ENCODE results near the gene ARFGAP3.

ARFGAP3 gene

GRCh38 chr22:42868751-42869251 is 11.7 kb upstream of the ARFGAP3 start:
- CTCF ChIA-PET, result interaction anchor here (0.9 to 3.7 kb wide), 13 partner anchors 8 to 192 kb away, joined by 3 to 28 read pairs (median 5); no protein-coding TSS in a partner anchor
- Histone ChIP-seq H3K27ac (ENCODE audit: insufficient read depth in 1 of 2, low read depth in 1 of 2, low read length in 2 of 2, poor library complexity in 1 of 2, severe bottlenecking in 2 of 2) (no peak overlapping the region), H3K36me3 (ENCODE audit: control insufficient read depth in 4 of 4, insufficient read depth in 4 of 4, low read length in 3 of 4) (peaks cover 5 to 45% (median 28%) of the 10 kb centered on the region in 4 experiments), H3K4me3 (ENCODE audit: control insufficient read depth in 1 of 7, extremely low read depth in 1 of 7, insufficient read depth in 4 of 7, low read depth in 2 of 7, low read length in 6 of 7) (no peak overlapping the region), H3K4me1 (ENCODE audit: control extremely low read depth in 1 of 4, control insufficient read depth in 4 of 4, insufficient read depth in 4 of 4, low read length in 3 of 4) (peaks cover 0 to 12% (median 8%) of the 10 kb centered on the region in 4 experiments), H3K27me3 (replicated peaks in 2 of 5; ENCODE audit: control insufficient read depth in 4 of 5, insufficient read depth in 5 of 5, low read length in 4 of 5) (no peaks in the 10 kb centered on the region), H3K9me3 (ENCODE audit: control extremely low read depth in 1 of 5, control insufficient read depth in 4 of 5, insufficient read depth in 2 of 5, low read depth in 1 of 5, low read length in 4 of 5) (no peaks in the 10 kb centered on the region)
- POLR2A ChIA-PET, result no interaction called here
- DNase-seq, result no peak
- 96% methylated on average over 15 of the region's 16 CpGs for WGBS (ENCODE audit: insufficient coverage)

GRCh38 chr22:42866100-42866499 is 9.0 kb upstream of the ARFGAP3 start:
- peaks cover 0 to 10% (median 5%) of the 10 kb centered on the region in 4 experiments for H3K4me1 ChIP-seq (ENCODE audit: control extremely low read depth in 1 of 4, control insufficient read depth in 4 of 4, insufficient read depth in 4 of 4, low read length in 3 of 4)
- ChIA-PET CTCF (interaction anchor here (0.6 to 3.7 kb wide), 12 partner anchors 8 to 224 kb away, joined by 3 to 28 read pairs (median 6); no protein-coding TSS in a partner anchor), POLR2A (no interaction called here)
- no peak overlapping the region for H3K4me3 ChIP-seq (ENCODE audit: control insufficient read depth in 1 of 7, extremely low read depth in 1 of 7, insufficient read depth in 4 of 7, low read depth in 2 of 7, low read length in 6 of 7)
- no peaks in the 10 kb centered on the region for H3K27me3 ChIP-seq (replicated peaks in 2 of 5; ENCODE audit: control insufficient read depth in 4 of 5, insufficient read depth in 5 of 5, low read length in 4 of 5)
- no peak for DNase-seq
- H3K27ac ChIP-seq (ENCODE audit: insufficient read depth in 1 of 2, low read depth in 1 of 2, low read length in 2 of 2, poor library complexity in 1 of 2, severe bottlenecking in 2 of 2), result no peak overlapping the region
- H3K9me3 ChIP-seq (ENCODE audit: control extremely low read depth in 1 of 5, control insufficient read depth in 4 of 5, insufficient read depth in 2 of 5, low read depth in 1 of 5, low read length in 4 of 5), result no peaks in the 10 kb centered on the region
- 100% methylated on average over 4 of the region's 7 CpGs for WGBS (ENCODE audit: insufficient coverage)
- peaks cover 0 to 22% (median 13%) of the 10 kb centered on the region in 4 experiments for H3K36me3 ChIP-seq (ENCODE audit: control insufficient read depth in 4 of 4, insufficient read depth in 4 of 4, low read length in 3 of 4)

GRCh38 chr22:42865536-42865935 is 8.5 kb upstream of the ARFGAP3 start:
- H3K9me3 ChIP-seq (ENCODE audit: control extremely low read depth in 1 of 5, control insufficient read depth in 4 of 5, insufficient read depth in 2 of 5, low read depth in 1 of 5, low read length in 4 of 5), result no peaks in the 10 kb centered on the region
- DNase-seq, result no peak
- CTCF ChIA-PET, result interaction anchor here (0.6 to 3.7 kb wide), 6 partner anchors 11 to 225 kb away, joined by 3 to 28 read pairs (median 4); no protein-coding TSS in a partner anchor
- WGBS (ENCODE audit: insufficient coverage), result 98% methylated on average over 8 of the region's 8 CpGs
- POLR2A ChIA-PET, result no interaction called here
- H3K27me3 ChIP-seq (replicated peaks in 2 of 5; ENCODE audit: control insufficient read depth in 4 of 5, insufficient read depth in 5 of 5, low read length in 4 of 5), result no peaks in the 10 kb centered on the region
- no peak overlapping the region for H3K4me3 ChIP-seq (ENCODE audit: control insufficient read depth in 1 of 7, extremely low read depth in 1 of 7, insufficient read depth in 4 of 7, low read depth in 2 of 7, low read length in 6 of 7)
- peaks cover 0 to 17% (median 11%) of the 10 kb centered on the region in 4 experiments for H3K36me3 ChIP-seq (ENCODE audit: control insufficient read depth in 4 of 4, insufficient read depth in 4 of 4, low read length in 3 of 4)
- H3K27ac ChIP-seq (ENCODE audit: insufficient read depth in 1 of 2, low read depth in 1 of 2, low read length in 2 of 2, poor library complexity in 1 of 2, severe bottlenecking in 2 of 2), result no peak overlapping the region
- peaks cover 0 to 16% (median 8%) of the 10 kb centered on the region in 4 experiments for H3K4me1 ChIP-seq (ENCODE audit: control extremely low read depth in 1 of 4, control insufficient read depth in 4 of 4, insufficient read depth in 4 of 4, low read length in 3 of 4)

- ChIA-PET CTCF (no interaction called here), POLR2A (no interaction called here)
- DNase-seq, result peak; percentile 43 to 86 (median 82)
These were observed 6.4 kb upstream of the ARFGAP3 start for GRCh38 chr22:42863349-42863961.

GRCh38 chr22:42862045-42862734 is 5.1 kb upstream of the ARFGAP3 start:
- 98% methylated on average over 6 of the region's 7 CpGs for WGBS (ENCODE audit: insufficient coverage)
- POLR2A ChIA-PET, result no interaction called here
- no peaks in the 10 kb centered on the region for H3K36me3 ChIP-seq (ENCODE audit: control insufficient read depth in 4 of 4, insufficient read depth in 4 of 4, low read length in 3 of 4)

More at GRCh38 chr22:42863349-42863961, 6.4 kb upstream of the ARFGAP3 start:
- peaks cover 0 to 1% (median 0%) of the 10 kb centered on the region in 4 experiments for H3K36me3 ChIP-seq (ENCODE audit: control insufficient read depth in 4 of 4, insufficient read depth in 4 of 4, low read length in 3 of 4)
- no peak overlapping the region for H3K27ac ChIP-seq (ENCODE audit: insufficient read depth in 1 of 2, low read depth in 1 of 2, low read length in 2 of 2, poor library complexity in 1 of 2, severe bottlenecking in 2 of 2)
- H3K4me1 ChIP-seq (ENCODE audit: control extremely low read depth in 1 of 4, control insufficient read depth in 4 of 4, insufficient read depth in 4 of 4, low read length in 3 of 4), result peaks cover 0 to 19% (median 9%) of the 10 kb centered on the region in 4 experiments
- H3K27me3 ChIP-seq (replicated peaks in 2 of 5; ENCODE audit: control insufficient read depth in 4 of 5, insufficient read depth in 5 of 5, low read length in 4 of 5), result no peaks in the 10 kb centered on the region
- 0% methylated on average over 1 of the region's 4 CpGs for WGBS (ENCODE audit: insufficient coverage)
- H3K4me3 ChIP-seq (ENCODE audit: control insufficient read depth in 1 of 7, extremely low read depth in 1 of 7, insufficient read depth in 4 of 7, low read depth in 2 of 7, low read length in 6 of 7), result no peak overlapping the region
- no peaks in the 10 kb centered on the region for H3K9me3 ChIP-seq (ENCODE audit: control extremely low read depth in 1 of 5, control insufficient read depth in 4 of 5, insufficient read depth in 2 of 5, low read depth in 1 of 5, low read length in 4 of 5)

GRCh38 chr22:42860968-42861367 is 3.9 kb upstream of the ARFGAP3 start:
- H3K36me3 ChIP-seq (ENCODE audit: control insufficient read depth in 4 of 4, insufficient read depth in 4 of 4, low read length in 3 of 4), result no peaks in the 10 kb centered on the region
- H3K4me1 ChIP-seq (ENCODE audit: control extremely low read depth in 1 of 4, control insufficient read depth in 4 of 4, insufficient read depth in 4 of 4, low read length in 3 of 4), result peaks cover 1 to 27% (median 16%) of the 10 kb centered on the region in 4 experiments
- POLR2A ChIA-PET, result no interaction called here
- CTCF ChIA-PET, result interaction anchor here (1.2 to 1.8 kb wide), 2 partner anchors 10 to 41 kb away, joined by 4 to 7 read pairs; no protein-coding TSS in a partner anchor
- H3K27ac ChIP-seq (ENCODE audit: insufficient read depth in 1 of 2, low read depth in 1 of 2, low read length in 2 of 2, poor library complexity in 1 of 2, severe bottlenecking in 2 of 2), result peak overlapping the region in 1 of 2 experiments; percentile 14
- peak overlapping the region in 1 of 7 experiments; percentile 48 for H3K4me3 ChIP-seq (ENCODE audit: control insufficient read depth in 1 of 7, extremely low read depth in 1 of 7, insufficient read depth in 4 of 7, low read depth in 2 of 7, low read length in 6 of 7)
- 8% methylated on average over 3 of the region's 4 CpGs for WGBS (ENCODE audit: insufficient coverage)
- peak in 2 of 3 donors; percentile 53 to 63 for DNase-seq
- H3K27me3 ChIP-seq (replicated peaks in 2 of 5; ENCODE audit: control insufficient read depth in 4 of 5, insufficient read depth in 5 of 5, low read length in 4 of 5), result no peaks in the 10 kb centered on the region
- no peaks in the 10 kb centered on the region for H3K9me3 ChIP-seq (ENCODE audit: control extremely low read depth in 1 of 5, control insufficient read depth in 4 of 5, insufficient read depth in 2 of 5, low read depth in 1 of 5, low read length in 4 of 5)

More at GRCh38 chr22:42862045-42862734, 5.1 kb upstream of the ARFGAP3 start:
- Histone ChIP-seq H3K27ac (ENCODE audit: insufficient read depth in 1 of 2, low read depth in 1 of 2, low read length in 2 of 2, poor library complexity in 1 of 2, severe bottlenecking in 2 of 2) (no peak overlapping the region), H3K4me1 (ENCODE audit: control extremely low read depth in 1 of 4, control insufficient read depth in 4 of 4, insufficient read depth in 4 of 4, low read length in 3 of 4) (peaks cover 0 to 22% (median 11%) of the 10 kb centered on the region in 4 experiments), H3K4me3 (ENCODE audit: control insufficient read depth in 1 of 7, extremely low read depth in 1 of 7, insufficient read depth in 4 of 7, low read depth in 2 of 7, low read length in 6 of 7) (no peak overlapping the region), H3K27me3 (replicated peaks in 2 of 5; ENCODE audit: control insufficient read depth in 4 of 5, insufficient read depth in 5 of 5, low read length in 4 of 5) (no peaks in the 10 kb centered on the region), H3K9me3 (ENCODE audit: control extremely low read depth in 1 of 5, control insufficient read depth in 4 of 5, insufficient read depth in 2 of 5, low read depth in 1 of 5, low read length in 4 of 5) (no peaks in the 10 kb centered on the region)
- CTCF ChIA-PET, result interaction anchor here (1.8 kb wide), 1 partner anchor 9 kb away, joined by 7 read pairs; no protein-coding TSS in a partner anchor
- DNase-seq, result no peak

Data from common myeloid progenitor, CD34-positive (primary cell).